Mammary epithelial cell (primary cell): ENCODE results near the gene SRGAP2B.
"Not testable (repeated sequence)": the region's sequence is repeated elsewhere in the genome, so short reads cannot be mapped to it uniquely, and the experiment has no call there.

Source experiments
- EZH2 ChIP-seq: IDR thresholded peaks from 2 replicates; pipeline ENCODE4 v1.6.1; 2012; ENCODE audit warnings: low read length, inconsistent platforms, borderline replicate concordance
- TF ChIP-seq, protein P1 (sequence below), 2 donors: IDR thresholded peaks in 1 of 2; conservative IDR thresholded peaks in 1 of 2; 2 replicates each; pipeline ENCODE4 v1.5.1; 2011 to 2012; ENCODE audit warnings: inconsistent platforms in 2 of 2, low read length in 2 of 2, mild to moderate bottlenecking in 2 of 2, control low read depth in 1 of 2, low read depth in 1 of 2; ENCODE audit not compliant: insufficient read depth in 1 of 2; ENCODE audit errors: extremely low read depth in 1 of 2

DNA sequence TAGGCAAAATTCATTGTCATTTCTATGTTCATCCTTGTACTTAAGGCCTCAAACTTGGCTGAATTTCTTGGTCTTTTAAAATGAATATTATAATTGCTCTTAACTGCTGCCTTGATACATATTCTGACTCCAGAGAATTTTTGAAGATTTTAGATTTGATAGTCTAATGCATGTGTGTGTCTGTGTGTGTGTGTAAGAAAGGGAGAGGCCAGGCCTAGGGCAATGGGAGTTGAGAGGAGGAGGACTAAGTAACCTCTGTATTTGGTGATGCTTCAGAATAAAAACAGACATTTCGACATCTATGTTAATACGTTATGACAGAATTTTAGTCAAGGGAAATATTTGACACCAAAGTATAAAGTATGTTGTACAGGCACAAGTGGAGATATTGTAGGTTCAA, 8.2 kb upstream of the SRGAP2B start:
- TF ChIP-seq, protein P1, sequence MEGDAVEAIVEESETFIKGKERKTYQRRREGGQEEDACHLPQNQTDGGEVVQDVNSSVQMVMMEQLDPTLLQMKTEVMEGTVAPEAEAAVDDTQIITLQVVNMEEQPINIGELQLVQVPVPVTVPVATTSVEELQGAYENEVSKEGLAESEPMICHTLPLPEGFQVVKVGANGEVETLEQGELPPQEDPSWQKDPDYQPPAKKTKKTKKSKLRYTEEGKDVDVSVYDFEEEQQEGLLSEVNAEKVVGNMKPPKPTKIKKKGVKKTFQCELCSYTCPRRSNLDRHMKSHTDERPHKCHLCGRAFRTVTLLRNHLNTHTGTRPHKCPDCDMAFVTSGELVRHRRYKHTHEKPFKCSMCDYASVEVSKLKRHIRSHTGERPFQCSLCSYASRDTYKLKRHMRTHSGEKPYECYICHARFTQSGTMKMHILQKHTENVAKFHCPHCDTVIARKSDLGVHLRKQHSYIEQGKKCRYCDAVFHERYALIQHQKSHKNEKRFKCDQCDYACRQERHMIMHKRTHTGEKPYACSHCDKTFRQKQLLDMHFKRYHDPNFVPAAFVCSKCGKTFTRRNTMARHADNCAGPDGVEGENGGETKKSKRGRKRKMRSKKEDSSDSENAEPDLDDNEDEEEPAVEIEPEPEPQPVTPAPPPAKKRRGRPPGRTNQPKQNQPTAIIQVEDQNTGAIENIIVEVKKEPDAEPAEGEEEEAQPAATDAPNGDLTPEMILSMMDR (conservative IDR thresholded peaks at IDR 0.05 in 1 of 2, IDR thresholded peaks at IDR 0.05 in 1 of 2; ENCODE audit: extremely low read depth in 1 of 2, insufficient read depth in 1 of 2, low read depth in 1 of 2, low read length in 2 of 2): not testable (repeated sequence)
- not testable (repeated sequence) for TF ChIP-seq EZH2
